WTC11 (cell line): Measurements from ENCODE around the gene GCKR. TPM values are rescaled to one million over a fixed set of nuclear protein-coding genes. Genes with fewer than 3 reads are reported as not detected.
"Not testable (repeated sequence)": the region's sequence is repeated elsewhere in the genome, so short reads cannot be mapped to it uniquely, and the experiment has no call there.

Experiments used
- ATAC-seq: fragments of 200-7000 bp; cut with Tn5 transposase; 2 replicates; pipeline ENCODE4 v1.10.0; 2021; ENCODE audit warnings: mild to moderate bottlenecking, moderate library complexity
- CTCF ChIA-PET: fragments of 300-600 bp; sonication (Branson Sonifier 250); formaldehyde crosslinking; loops from one replicate; lab custom pipeline; 2021; ENCODE audit warnings: antibody characterized with exemption; lab: Charles Lee
- POLR2A ChIA-PET: fragments of 350-600 bp; sonication (Branson Sonifier 250); formaldehyde crosslinking; loops from one replicate; lab custom pipeline; 2021; ENCODE audit warnings: antibody characterized with exemption; lab: Charles Lee
- DNase-seq: peaks from one replicate; pipeline ENCODE4 v3.0.0; 2021; ENCODE audit warnings: low spot score
- H3K27ac Mint-ChIP-seq: 2 replicates; pipeline ENCODE4 v1.8.0; 2021; ENCODE audit warnings: mixed read lengths
- H3K27me3 Mint-ChIP-seq: 2 replicates; pipeline ENCODE4 v1.8.0; 2021; ENCODE audit warnings: low read depth, mild to moderate bottlenecking, moderate library complexity, mixed read lengths
- H3K36me3 Mint-ChIP-seq: 2 replicates; pipeline ENCODE4 v1.8.0; 2021; ENCODE audit warnings: mixed read lengths
- H3K4me1 Mint-ChIP-seq: 2 replicates; pipeline ENCODE4 v1.8.0; 2022; ENCODE audit warnings: mixed read lengths
- H3K4me3 Mint-ChIP-seq: 2 replicates; pipeline ENCODE4 v1.8.0; 2021; ENCODE audit warnings: mild to moderate bottlenecking, moderate library complexity, mixed read lengths
- H3K9me3 Mint-ChIP-seq: 2 replicates; pipeline ENCODE4 v1.8.0; 2021; ENCODE audit warnings: mixed read lengths
- ATF3 ChIP-seq: sonication (generic); formaldehyde crosslinking; conservative IDR thresholded peaks from 2 replicates; pipeline ENCODE4 v1.8.1; 2022; ENCODE audit warnings: mild to moderate bottlenecking, missing genetic modification reagents
- CTCF ChIP-seq: fragments of 200-600 bp; IDR thresholded peaks from 2 replicates; pipeline ENCODE4 v1.8.0; 2022; ENCODE audit warnings: antibody characterized with exemption
- ELF4 ChIP-seq: sonication (generic); formaldehyde crosslinking; IDR thresholded peaks from 2 replicates; pipeline ENCODE4 v1.8.1; 2022; ENCODE audit warnings: low read depth, mild to moderate bottlenecking, moderate library complexity, missing genetic modification reagents
- FOXK1 ChIP-seq: sonication (generic); formaldehyde crosslinking; IDR thresholded peaks from 2 replicates; pipeline ENCODE4 v1.8.0; 2022; ENCODE audit warnings: mild to moderate bottlenecking, moderate library complexity, missing genetic modification reagents
- GTF2I ChIP-seq: fragments of 250-450 bp; sonication (Bioruptor Pico); conservative IDR thresholded peaks from 2 replicates; pipeline ENCODE4 v1.4.0; 2021; ENCODE audit warnings: mild to moderate bottlenecking
- JAZF1 ChIP-seq: fragments of 250-450 bp; sonication (Bioruptor Pico); IDR thresholded peaks from 2 replicates; pipeline ENCODE4 v1.9.0; 2021; ENCODE audit warnings: moderate library complexity, mild to moderate bottlenecking, inconsistent platforms
- MLX ChIP-seq: sonication (generic); formaldehyde crosslinking; IDR thresholded peaks from 2 replicates; pipeline ENCODE4 v1.8.1; 2023; ENCODE audit warnings: mild to moderate bottlenecking, missing genetic modification reagents, moderate library complexity
- NFATC4 ChIP-seq: fragments of 250-450 bp; sonication (Bioruptor Pico); IDR thresholded peaks from 2 replicates; pipeline ENCODE4 v1.9.0; 2021; ENCODE audit warnings: mild to moderate bottlenecking
- RORB ChIP-seq: fragments of 250-450 bp; sonication (Bioruptor Pico); IDR thresholded peaks from 2 replicates; pipeline ENCODE4 v1.9.0; 2021; ENCODE audit warnings: mild to moderate bottlenecking
- SMAD3 ChIP-seq: sonication (generic); formaldehyde crosslinking; IDR thresholded peaks from 2 replicates; pipeline ENCODE4 v1.8.0; 2022; ENCODE audit warnings: missing genetic modification reagents, mild to moderate bottlenecking, borderline replicate concordance
- TEAD1 ChIP-seq: sonication (generic); formaldehyde crosslinking; IDR thresholded peaks from 2 replicates; pipeline ENCODE4 v1.8.0; 2022; ENCODE audit warnings: mild to moderate bottlenecking, missing genetic modification reagents
- TEAD4 ChIP-seq: sonication (generic); formaldehyde crosslinking; IDR thresholded peaks from 2 replicates; pipeline ENCODE4 v1.8.0; 2022; ENCODE audit warnings: mild to moderate bottlenecking, missing genetic modification reagents
- TP53 ChIP-seq: sonication (generic); formaldehyde crosslinking; IDR thresholded peaks from 2 replicates; pipeline ENCODE4 v1.8.1; 2023; ENCODE audit warnings: mild to moderate bottlenecking, missing genetic modification reagents
- ZNF219 ChIP-seq: sonication (generic); formaldehyde crosslinking; IDR thresholded peaks from 2 replicates; pipeline ENCODE4 v1.8.0; 2023; ENCODE audit warnings: missing genetic modification reagents, mild to moderate bottlenecking, borderline replicate concordance
- ZNF671 ChIP-seq: fragments of 250-450 bp; sonication (Bioruptor Pico); IDR thresholded peaks from 2 replicates; pipeline ENCODE4 v1.8.0; 2021; ENCODE audit warnings: mild to moderate bottlenecking
- total RNA-seq: library from RNA; stranded (reverse); gene quantifications from 3 replicates; pipeline ENCODE4 v1.2.3, GENCODE V29; 2021
- TF ChIP-seq, protein P1 (sequence below): sonication (generic); formaldehyde crosslinking; IDR thresholded peaks from 2 replicates; pipeline ENCODE4 v1.8.1; 2023; ENCODE audit warnings: mild to moderate bottlenecking, moderate library complexity, missing genetic modification reagents

The GCKR gene
- total RNA-seq, 1 experiment from 2014 or later, result 0.72 TPM

GRCh38 chr2:27549303-27549702, 52.7 kb downstream of the GCKR start (continued):
- TF ChIP-seq SMAD3 (CRISPR knock-in tag) (no peak), ZNF671 (no peak), RORB (CRISPR knock-in tag) (no peak)

DNA sequence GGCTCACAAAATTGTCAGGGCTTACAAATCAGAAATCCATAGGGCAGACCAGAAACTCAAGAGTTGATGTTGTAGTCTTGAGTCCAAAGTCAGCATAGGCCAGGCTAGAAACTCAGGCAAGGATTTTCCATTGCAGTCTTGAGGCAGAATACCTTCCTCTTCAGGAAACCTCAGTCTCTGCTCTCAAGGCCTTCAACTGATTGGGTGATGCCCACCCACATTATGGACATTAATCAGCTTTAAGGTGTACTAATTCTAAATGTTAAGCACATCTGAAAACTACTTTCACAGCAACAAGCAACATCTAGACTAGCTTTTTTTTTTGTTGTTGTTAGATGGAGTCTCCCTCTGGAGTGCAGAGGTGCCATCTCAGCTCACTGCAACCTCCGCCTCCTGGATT, 54.9 kb downstream of the GCKR start:
- Mint-ChIP-seq H3K9me3 (peaks cover 10% of the 10 kb centered on the region), H3K4me3 (no peak overlapping the region), H3K27ac (no peak overlapping the region), H3K36me3 (peaks cover 3% of the 10 kb centered on the region), H3K27me3 (peaks cover 23% of the 10 kb centered on the region), H3K4me1 (no peaks in the 10 kb centered on the region)
- CTCF ChIA-PET, result interaction anchor here (1.1 kb wide), 1 partner anchor 132 kb away, joined by 3 read pairs; no protein-coding TSS in a partner anchor
- no peak for DNase-seq
- no peak for ATAC-seq
- POLR2A ChIA-PET, result no interaction called here
- TF ChIP-seq FOXK1 (CRISPR knock-in tag) (no peak), ZNF671 (no peak), ZNF219 (CRISPR knock-in tag) (no peak), ATF3 (CRISPR knock-in tag) (no peak), CTCF (no peak), JAZF1 (CRISPR knock-in tag) (no peak), NFATC4 (CRISPR knock-in tag) (no peak), GTF2I (CRISPR knock-in tag) (no peak), ELF4 (CRISPR knock-in tag) (no peak), TEAD1 (CRISPR knock-in tag) (no peak)
- TF ChIP-seq, protein P1, sequence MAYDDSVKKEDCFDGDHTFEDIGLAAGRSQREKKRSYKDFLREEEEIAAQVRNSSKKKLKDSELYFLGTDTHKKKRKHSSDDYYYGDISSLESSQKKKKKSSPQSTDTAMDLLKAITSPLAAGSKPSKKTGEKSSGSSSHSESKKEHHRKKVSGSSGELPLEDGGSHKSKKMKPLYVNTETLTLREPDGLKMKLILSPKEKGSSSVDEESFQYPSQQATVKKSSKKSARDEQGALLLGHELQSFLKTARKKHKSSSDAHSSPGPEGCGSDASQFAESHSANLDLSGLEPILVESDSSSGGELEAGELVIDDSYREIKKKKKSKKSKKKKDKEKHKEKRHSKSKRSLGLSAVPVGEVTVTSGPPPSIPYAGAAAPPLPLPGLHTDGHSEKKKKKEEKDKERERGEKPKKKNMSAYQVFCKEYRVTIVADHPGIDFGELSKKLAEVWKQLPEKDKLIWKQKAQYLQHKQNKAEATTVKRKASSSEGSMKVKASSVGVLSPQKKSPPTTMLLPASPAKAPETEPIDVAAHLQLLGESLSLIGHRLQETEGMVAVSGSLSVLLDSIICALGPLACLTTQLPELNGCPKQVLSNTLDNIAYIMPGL (CRISPR knock-in tag), result no peak

DNA sequence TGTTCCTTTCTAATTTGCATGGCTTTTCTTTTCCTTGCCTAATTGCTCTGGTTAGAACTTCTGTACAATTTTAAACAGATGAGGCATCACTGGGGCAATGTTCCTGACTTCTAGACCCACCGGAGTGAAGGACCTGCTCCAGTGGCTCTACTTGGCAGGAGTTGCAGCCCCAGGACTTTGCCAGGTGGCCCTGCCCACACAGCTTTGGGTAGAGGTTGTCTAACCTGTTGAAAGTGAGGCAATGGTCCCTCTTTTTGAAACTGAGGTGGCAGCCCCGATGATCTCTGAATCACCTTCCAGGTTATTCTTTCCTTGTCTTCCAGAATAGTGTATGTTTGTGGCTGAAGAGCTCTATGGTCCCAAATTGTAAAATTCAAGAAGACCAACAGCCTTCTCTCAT, 56.3 kb downstream of the GCKR start:
- ATAC-seq (no peak), DNase-seq (no peak)
- ChIA-PET CTCF (interaction anchor here (1.3 kb wide), 1 partner anchor 130 kb away, joined by 4 read pairs; no protein-coding TSS in a partner anchor), POLR2A (no interaction called here)
- Mint-ChIP-seq H3K36me3 (no peaks in the 10 kb centered on the region), H3K4me3 (no peak overlapping the region), H3K4me1 (no peaks in the 10 kb centered on the region), H3K27me3 (peaks cover 23% of the 10 kb centered on the region), H3K27ac (no peak overlapping the region), H3K9me3 (peaks cover 3% of the 10 kb centered on the region)
- TF ChIP-seq MLX, result no peak
- no peak for TF ChIP-seq TEAD4 (CRISPR knock-in tag)
- TF ChIP-seq TP53 (CRISPR knock-in tag), result no peak

DNA sequence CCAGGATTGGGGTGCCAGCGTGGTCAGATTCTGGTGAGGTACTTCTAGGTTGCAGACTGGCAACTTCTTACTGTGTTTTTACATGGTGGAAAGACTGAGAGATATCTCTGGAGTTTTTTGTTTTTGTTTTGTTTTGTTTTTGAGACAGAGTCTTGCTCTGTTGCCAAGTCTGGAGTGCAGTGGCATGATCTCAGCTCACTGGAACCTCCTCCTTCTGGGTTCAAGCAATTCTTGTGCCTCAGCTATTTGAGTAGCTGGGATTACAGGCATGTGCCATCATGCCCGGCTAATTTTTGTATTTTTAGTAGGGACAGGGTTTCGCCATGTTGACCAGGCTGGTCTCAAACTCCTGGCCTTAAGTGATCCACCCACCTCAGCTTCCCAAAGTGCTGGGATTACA, 57.8 kb downstream of the GCKR start:
- POLR2A ChIA-PET, CTCF ChIA-PET, DNase-seq, H3K4me1 Mint-ChIP-seq, ATAC-seq, H3K4me3 Mint-ChIP-seq, H3K36me3 Mint-ChIP-seq, H3K27ac Mint-ChIP-seq, H3K9me3 Mint-ChIP-seq: not testable (repeated sequence)
- peaks cover 23% of the 10 kb centered on the region for H3K27me3 Mint-ChIP-seq
